NCI-H146 (cell line): Measurements from ENCODE around the gene TMEM225B.
"Not testable (repeated sequence)": the region's sequence is repeated elsewhere in the genome, so short reads cannot be mapped to it uniquely, and the experiment has no call there.

ENCODE experiments used
- DNase-seq: peaks from one replicate; lab custom pipeline; 2025; lab: John Stamatoyannopoulos, UW

TMEM225B gene

GRCh38 chr7:99654626-99655025 lies 56.6 kb downstream of the TMEM225B start:
- not testable (repeated sequence) for DNase-seq

GRCh38 chr7:99657879-99658278 lies 59.8 kb downstream of the TMEM225B start:
- not testable (repeated sequence) for DNase-seq
